ENCODE results near the gene SLFN12L. TPM values are rescaled to one million over a fixed set of nuclear protein-coding genes. Genes with fewer than 3 reads are reported as not detected.

SLFN12L gene
- total RNA-seq, 2 donors from 2014 or later: not detected

GRCh38 chr17:35449371-35449931 lies 88.0 kb downstream of the SLFN12L start:
- Histone ChIP-seq H3K27me3 (ENCODE audit: control insufficient read depth, insufficient read depth, low read length, poor library complexity, severe bottlenecking) (no peaks in the 10 kb centered on the region), H3K9me3 (ENCODE audit: control insufficient read depth, low read length) (no peaks in the 10 kb centered on the region), H3K4me3 (ENCODE audit: low read length) (no peak overlapping the region), H3K36me3 (ENCODE audit: control insufficient read depth, insufficient read depth, low read length) (no peaks in the 10 kb centered on the region), H3K27ac (ENCODE audit: low read depth, low read length) (no peak overlapping the region), H3K9ac (ENCODE audit: extremely low read depth, low read length, poor library complexity, severe bottlenecking) (no peak overlapping the region), H3K4me1 (ENCODE audit: control insufficient read depth, insufficient read depth, low read length) (no peaks in the 10 kb centered on the region)
- Mint-ChIP-seq H3K27me3 (ENCODE audit: insufficient read depth) (peaks cover 54% of the 10 kb centered on the region), H3K4me1 (peaks cover 6% of the 10 kb centered on the region), H3K9me3 (peaks cover 7% of the 10 kb centered on the region), H3K27ac (no peak overlapping the region), H3K36me3 (ENCODE audit: low read depth) (peaks cover 7% of the 10 kb centered on the region), H3K4me3 (peak overlapping the region; percentile 70)
- peak; percentile 61 for DNase-seq
- TF ChIP-seq CTCF (conservative IDR thresholded peaks at IDR 0.05): no peak
- 80 to 86% methylated on average over 20 to 36 of the region's 36 CpGs for WGBS, 2 experiments (ENCODE audit: insufficient coverage in 1 of 2, insufficient read length in 1 of 2)

DNA sequence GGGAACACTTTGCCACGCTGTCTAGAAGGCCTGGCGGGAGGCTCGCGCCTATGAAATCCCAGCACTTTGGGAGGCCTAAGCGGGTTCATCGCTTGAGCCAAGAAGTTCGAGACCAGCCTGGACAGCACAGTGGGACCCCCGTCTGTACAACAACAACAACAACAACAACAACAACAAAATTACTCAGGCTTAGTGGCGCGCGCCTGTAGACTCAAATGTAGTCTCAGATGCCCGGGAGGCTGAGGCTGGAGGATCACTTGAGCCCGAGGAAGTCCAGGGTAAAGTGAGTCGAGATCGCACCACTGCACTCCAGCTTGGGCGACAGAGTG lies 88.6 kb downstream of the SLFN12L start:
- WGBS, 2 experiments (ENCODE audit: insufficient coverage in 1 of 2, insufficient read length in 1 of 2): 90 to 99% methylated on average over 15 to 16 of the region's 16 CpGs
- no peak for TF ChIP-seq CTCF (conservative IDR thresholded peaks at IDR 0.05)
- Histone ChIP-seq H3K9me3 (ENCODE audit: control insufficient read depth, low read length) (no peaks in the 10 kb centered on the region), H3K27ac (ENCODE audit: low read depth, low read length) (no peak overlapping the region), H3K4me1 (ENCODE audit: control insufficient read depth, insufficient read depth, low read length) (no peaks in the 10 kb centered on the region), H3K36me3 (ENCODE audit: control insufficient read depth, insufficient read depth, low read length) (no peaks in the 10 kb centered on the region), H3K27me3 (ENCODE audit: control insufficient read depth, insufficient read depth, low read length, poor library complexity, severe bottlenecking) (no peaks in the 10 kb centered on the region), H3K9ac (ENCODE audit: extremely low read depth, low read length, poor library complexity, severe bottlenecking) (no peak overlapping the region), H3K4me3 (ENCODE audit: low read length) (no peak overlapping the region)
- DNase-seq: no peak
- Mint-ChIP-seq H3K27ac (no peak overlapping the region), H3K9me3 (peaks cover 7% of the 10 kb centered on the region), H3K36me3 (ENCODE audit: low read depth) (peaks cover 7% of the 10 kb centered on the region), H3K27me3 (ENCODE audit: insufficient read depth) (peaks cover 49% of the 10 kb centered on the region), H3K4me1 (peaks cover 6% of the 10 kb centered on the region), H3K4me3 (peak overlapping the region; percentile 70)

- H3K27ac ChIP-seq (ENCODE audit: low read depth, low read length): peak within 1 kb of the TSS; percentile 42
- no peaks in the 10 kb centered on the region for H3K9me3 ChIP-seq (ENCODE audit: control insufficient read depth, low read length)
- H3K27me3 ChIP-seq (ENCODE audit: control insufficient read depth, insufficient read depth, low read length, poor library complexity, severe bottlenecking): no peaks in the 10 kb centered on the region
- H3K36me3 Mint-ChIP-seq (ENCODE audit: low read depth): peaks cover 7% of the 10 kb centered on the region
- H3K4me3 Mint-ChIP-seq: peak within 1 kb of the TSS; percentile 70
- TF ChIP-seq CTCF (conservative IDR thresholded peaks at IDR 0.05): no peak
- peaks cover 7% of the 10 kb centered on the region for H3K9me3 Mint-ChIP-seq
- peaks cover 6% of the 10 kb centered on the region for H3K4me1 Mint-ChIP-seq
- peak within 1 kb of the TSS; percentile 85 for H3K27ac Mint-ChIP-seq
- H3K4me3 ChIP-seq (ENCODE audit: low read length): no peak within 1 kb of the TSS
- peaks cover 46% of the 10 kb centered on the region for H3K27me3 Mint-ChIP-seq (ENCODE audit: insufficient read depth)
- no peaks in the 10 kb centered on the region for H3K4me1 ChIP-seq (ENCODE audit: control insufficient read depth, insufficient read depth, low read length)
- H3K9ac ChIP-seq (ENCODE audit: extremely low read depth, low read length, poor library complexity, severe bottlenecking): no peak within 1 kb of the TSS
- 70 to 71% methylated on average over 17 to 44 of the region's 44 CpGs for WGBS, 2 experiments (ENCODE audit: insufficient coverage in 1 of 2, insufficient read length in 1 of 2)
- no peaks in the 10 kb centered on the region for H3K36me3 ChIP-seq (ENCODE audit: control insufficient read depth, insufficient read depth, low read length)
- peak; percentile 95 for DNase-seq
These were observed 89.1 kb downstream of the SLFN12L start, which contains the start of gene SLFN13 for GRCh38 chr17:35448214-35448898. Gene SLFN13, minus strand, starts transcription at chr17:35448766. Its CDS starts 3,086 bp downstream, at chr17:35445680.
